Endothelial cell of umbilical vein (primary cell): ENCODE data around the gene PRR18. TPM values are rescaled to one million over a fixed set of nuclear protein-coding genes. Genes with fewer than 3 reads are reported as not detected.

Experiments used
- BruUV-seq: library from RNA; stranded (reverse); fragments of 400-500 nt; replicated peaks from 2 replicates; lab custom pipeline; 2021; lab: Mats Ljungman, UMichigan
- CTCF ChIA-PET: fragments of 300-600, 350-600 bp; sonication (Branson Sonifier 250); formaldehyde crosslinking; loops from one replicate; lab custom pipeline; 2021; ENCODE audit warnings: antibody characterized with exemption, inconsistent platforms; lab: Charles Lee
- POLR2A ChIA-PET: fragments of 300-600, 350-600 bp; sonication (Branson Sonifier 250); formaldehyde crosslinking; loops from one replicate; lab custom pipeline; 2021; ENCODE audit warnings: antibody characterized with exemption, inconsistent platforms; lab: Charles Lee
- DNase-seq: peaks from one replicate; pipeline ENCODE4 v3.0.0-alpha.2; 2011; ENCODE audit warnings: low read depth, low spot score
- FAIRE-seq: peaks from 2 replicates; lab custom pipeline; 2011; peaks lifted over from hg19 to GRCh38; lab: Jason Lieb, UNC
- H2AFZ ChIP-seq: 2 replicates; pipeline ENCODE4 v1.6.0; 2012; ENCODE audit warnings: low read depth, low read length, control low read depth, inconsistent platforms
- H3K27ac ChIP-seq: 2 replicates; pipeline ENCODE4 v1.5.1; 2011; ENCODE audit warnings: low read depth, mild to moderate bottlenecking, control low read depth, low read length, moderate library complexity; ENCODE audit not compliant: insufficient read depth
- H3K27me3 ChIP-seq, 2 experiments: 2 replicates each; pipeline versions ENCODE4 v1.6.0 to v1.6.1; 2011; ENCODE audit warnings: low read length in 2 of 2, mixed read lengths in 1 of 2; ENCODE audit not compliant: control insufficient read depth in 2 of 2, insufficient read depth in 2 of 2
- H3K36me3 ChIP-seq, 2 experiments: 2 replicates in 1 of 2; 3 replicates in 1 of 2; pipeline ENCODE4 v1.5.1; 2011; ENCODE audit warnings: low read length in 2 of 2, mild to moderate bottlenecking in 1 of 2, moderate library complexity in 1 of 2; ENCODE audit not compliant: control insufficient read depth in 2 of 2, insufficient read depth in 2 of 2; ENCODE audit errors: extremely low read depth in 1 of 2
- H3K4me1 ChIP-seq: 3 replicates; pipeline ENCODE4 v1.5.1; 2011; ENCODE audit warnings: mild to moderate bottlenecking, low read length; ENCODE audit not compliant: control insufficient read depth, insufficient read depth; ENCODE audit errors: extremely low read depth
- H3K4me2 ChIP-seq: 2 replicates; pipeline ENCODE4 v1.6.1; 2011; ENCODE audit warnings: low read length, control low read depth, mixed read lengths; ENCODE audit not compliant: insufficient read depth
- H3K4me3 ChIP-seq, 3 experiments: fragments of 200-600 bp in 1 of 3; sonication (generic), shearing (Covaris generic) in 1 of 3; replicated peaks in 1 of 3; 2 replicates each; pipeline ENCODE4 v1.5.1; 2011 to 2016; ENCODE audit warnings: control low read depth in 3 of 3, low read length in 3 of 3, mild to moderate bottlenecking in 2 of 3, inconsistent platforms in 1 of 3, low read depth in 1 of 3, moderate library complexity in 1 of 3; ENCODE audit not compliant: insufficient read depth in 1 of 3
- H3K79me2 ChIP-seq: 2 replicates; pipeline ENCODE4 v1.6.0; 2012; ENCODE audit warnings: low read length, inconsistent platforms; ENCODE audit not compliant: control insufficient read depth, insufficient read depth
- H3K9ac ChIP-seq: replicated peaks from 2 replicates; pipeline ENCODE3; 2011; ENCODE audit warnings: low read length, control low read depth; ENCODE audit not compliant: insufficient read depth; ENCODE audit errors: extremely low read depth
- H3K9me1 ChIP-seq: replicated peaks from 3 replicates; pipeline ENCODE4 v1.6.0; 2011; ENCODE audit warnings: mild to moderate bottlenecking, low read length; ENCODE audit not compliant: control insufficient read depth, insufficient read depth; ENCODE audit errors: extremely low read depth
- H3K9me3 ChIP-seq: replicated peaks from 2 replicates; pipeline ENCODE4 v1.5.1; 2012; ENCODE audit warnings: low read length, inconsistent platforms; ENCODE audit not compliant: control insufficient read depth, insufficient read depth
- H4K20me1 ChIP-seq: replicated peaks from 2 replicates; pipeline ENCODE3; 2011; ENCODE audit warnings: mild to moderate bottlenecking, low read length; ENCODE audit not compliant: control insufficient read depth, insufficient read depth; ENCODE audit errors: extremely low read depth
- EZH2 ChIP-seq: IDR thresholded peaks from 2 replicates; pipeline ENCODE4 v1.6.1; 2012; ENCODE audit warnings: borderline replicate concordance, low read depth, mild to moderate bottlenecking, moderate library complexity, low read length, inconsistent platforms; ENCODE audit not compliant: severe bottlenecking
- FOS ChIP-seq: IDR thresholded peaks from 2 replicates; pipeline ENCODE4 v1.6.1; 2011; ENCODE audit warnings: mild to moderate bottlenecking, low read length, moderate library complexity, borderline replicate concordance; ENCODE audit not compliant: insufficient read depth
- GATA2 ChIP-seq: IDR thresholded peaks from 2 replicates; pipeline ENCODE4 v1.7.0; 2011; ENCODE audit warnings: low read depth, mild to moderate bottlenecking, moderate library complexity, mixed read lengths, low read length; ENCODE audit not compliant: insufficient read length, insufficient read depth
- JUN ChIP-seq: IDR thresholded peaks from 2 replicates; pipeline ENCODE4 v1.6.1; 2011; ENCODE audit warnings: borderline replicate concordance, low read depth; ENCODE audit not compliant: insufficient read length, insufficient read depth
- MYC ChIP-seq: IDR thresholded peaks from one replicate; pipeline ENCODE4 v1.6.1; 2011; ENCODE audit warnings: mild to moderate bottlenecking, low read depth, low read length
- POLR2A ChIP-seq: IDR thresholded peaks from 2 replicates; pipeline ENCODE4 v1.6.1; 2012; ENCODE audit warnings: low read depth, mild to moderate bottlenecking, control low read depth, low read length
- dilution Hi-C: fragments of 300-500 bp; cut with MboI; formaldehyde crosslinking; loops from one replicate; pipeline ENCODE4 v1.15.0; 2019; ENCODE audit warnings: low sequenced_read_pairs; ENCODE audit not compliant: extremely low pct_ligation_motif_present
- intact Hi-C: fragments of 100-400 bp; cut with micrococcal nuclease; formaldehyde crosslinking; loops from one replicate; pipeline ENCODE4 v1.10.0; 2022
- polyA plus RNA-seq, 4 experiments: library from polyadenylated mRNA; depleted of rRNA in 3 of 4; stranded (reverse) in 3 of 4; unstranded in 1 of 4; fragments of >200 nt; gene quantifications; 2 replicates each; pipeline versions ENCODE4 v1.2.1 to v1.2.3, GENCODE V29; 2011 to 2012; ENCODE audit warnings: missing spikeins in 1 of 4
- total RNA-seq: library from RNA; stranded (reverse); gene quantifications from 2 replicates; pipeline ENCODE4 v1.2.3, GENCODE V29; 2021
- TF ChIP-seq, protein P1 (sequence below), 2 donors: IDR thresholded peaks; 1 replicate in 1 of 2; 2 replicates in 1 of 2; pipeline ENCODE4 v1.5.1; 2011; ENCODE audit warnings: low read length in 2 of 2, mild to moderate bottlenecking in 2 of 2, moderate library complexity in 2 of 2, control low read depth in 1 of 2, inconsistent platforms in 1 of 2, low read depth in 1 of 2; ENCODE audit not compliant: insufficient read depth in 1 of 2; ENCODE audit errors: extremely low read depth in 1 of 2
- TF ChIP-seq, protein P2 (sequence below): IDR thresholded peaks from 2 replicates; pipeline ENCODE4 v1.6.1; 2011; ENCODE audit not compliant: insufficient read depth, insufficient read length

PRR18 gene
- total and polyA plus RNA-seq, 2 donors (not counting 3 experiments of a cell fraction or from before 2014, with no cell fraction given), result not detected

DNA sequence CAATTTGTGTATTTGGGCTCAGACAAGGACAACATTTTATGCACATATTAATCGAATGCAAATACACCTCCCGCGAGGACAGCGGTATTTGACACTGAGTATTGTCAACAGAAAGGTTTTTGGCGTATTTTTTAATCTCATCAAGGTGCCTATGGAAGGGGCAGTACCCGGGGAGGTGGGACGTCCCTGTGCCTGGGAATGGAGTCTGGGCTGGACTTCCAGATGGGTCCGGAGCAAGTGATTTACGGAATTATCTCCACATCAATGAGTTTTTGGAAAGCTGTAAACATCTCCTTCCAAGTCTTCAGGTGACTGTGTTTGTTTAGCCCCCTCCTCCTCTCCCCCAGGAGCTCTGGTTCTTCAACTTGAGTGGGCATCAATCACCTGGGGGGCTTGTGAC is 39.8 kb downstream of the PRR18 start:
- TF ChIP-seq EZH2 (no peak), GATA2 (no peak)
- Histone ChIP-seq H3K27ac (no peak overlapping the region), H3K4me3 (no peak overlapping the region), H3K9me3 (no peaks in the 10 kb centered on the region), H3K27me3 (peaks cover 11 to 23% of the 10 kb centered on the region in 2 experiments), H3K4me2 (no peak overlapping the region), H3K4me1 (no peaks in the 10 kb centered on the region), H4K20me1 (no peaks in the 10 kb centered on the region), H3K36me3 (no peaks in the 10 kb centered on the region), H2AFZ (no peak overlapping the region), H3K79me2 (no peaks in the 10 kb centered on the region), H3K9ac (no peak overlapping the region), H3K9me1 (no peaks in the 10 kb centered on the region)
- dilution Hi-C loops (no loop called here), intact Hi-C loops (no loop called here)
- DNase-seq (no peak), FAIRE-seq (no peak)
- ChIA-PET POLR2A (no interaction called here), CTCF (interaction anchor here (1.0 kb wide), 1 partner anchor 8 kb away, joined by 3 read pairs; no protein-coding TSS in a partner anchor)
- BruUV-seq, result no TSS peak

DNA sequence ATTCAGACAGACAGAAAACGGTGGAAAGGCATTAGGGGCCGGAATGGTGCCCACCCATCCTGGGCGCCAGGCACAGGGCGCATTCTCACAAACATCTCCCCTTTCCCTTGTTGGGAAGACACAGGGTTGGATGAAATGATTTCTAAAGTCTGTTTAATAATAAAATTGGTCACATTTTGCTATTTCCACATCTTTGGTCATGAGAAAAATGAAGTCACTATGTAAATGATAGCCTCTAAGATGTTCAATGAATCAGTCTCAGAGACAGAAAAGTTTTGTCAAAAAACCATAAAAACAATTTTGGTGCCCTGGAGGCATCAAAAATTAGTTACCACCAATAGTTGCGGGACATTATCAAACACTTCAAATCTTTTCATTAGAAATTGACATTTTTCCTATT is 40.7 kb downstream of the PRR18 start:
- no TSS peak for BruUV-seq

More for the DNA sequence above, 40.7 kb downstream of the PRR18 start:
- no peak overlapping the region for H3K4me2 ChIP-seq
- peaks cover 11 to 23% of the 10 kb centered on the region in 2 experiments for H3K27me3 ChIP-seq
- intact Hi-C loops, result no loop called here
- no peak overlapping the region for H3K27ac ChIP-seq
- no peak for FAIRE-seq
- POLR2A ChIA-PET, result no interaction called here
- no peak overlapping the region for H2AFZ ChIP-seq
- H3K9me3 ChIP-seq, result no peaks in the 10 kb centered on the region
- no peak overlapping the region for H3K4me3 ChIP-seq
- no peak for DNase-seq
- no peak overlapping the region for H3K9ac ChIP-seq
- no peaks in the 10 kb centered on the region for H3K79me2 ChIP-seq
- dilution Hi-C loops, result no loop called here
- H3K9me1 ChIP-seq, result no peaks in the 10 kb centered on the region
- TF ChIP-seq, protein P1, sequence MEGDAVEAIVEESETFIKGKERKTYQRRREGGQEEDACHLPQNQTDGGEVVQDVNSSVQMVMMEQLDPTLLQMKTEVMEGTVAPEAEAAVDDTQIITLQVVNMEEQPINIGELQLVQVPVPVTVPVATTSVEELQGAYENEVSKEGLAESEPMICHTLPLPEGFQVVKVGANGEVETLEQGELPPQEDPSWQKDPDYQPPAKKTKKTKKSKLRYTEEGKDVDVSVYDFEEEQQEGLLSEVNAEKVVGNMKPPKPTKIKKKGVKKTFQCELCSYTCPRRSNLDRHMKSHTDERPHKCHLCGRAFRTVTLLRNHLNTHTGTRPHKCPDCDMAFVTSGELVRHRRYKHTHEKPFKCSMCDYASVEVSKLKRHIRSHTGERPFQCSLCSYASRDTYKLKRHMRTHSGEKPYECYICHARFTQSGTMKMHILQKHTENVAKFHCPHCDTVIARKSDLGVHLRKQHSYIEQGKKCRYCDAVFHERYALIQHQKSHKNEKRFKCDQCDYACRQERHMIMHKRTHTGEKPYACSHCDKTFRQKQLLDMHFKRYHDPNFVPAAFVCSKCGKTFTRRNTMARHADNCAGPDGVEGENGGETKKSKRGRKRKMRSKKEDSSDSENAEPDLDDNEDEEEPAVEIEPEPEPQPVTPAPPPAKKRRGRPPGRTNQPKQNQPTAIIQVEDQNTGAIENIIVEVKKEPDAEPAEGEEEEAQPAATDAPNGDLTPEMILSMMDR (IDR thresholded peaks at IDR 0.05; ENCODE audit: extremely low read depth in 1 of 2, insufficient read depth in 1 of 2, low read depth in 1 of 2, low read length in 2 of 2), result no peak
- TF ChIP-seq, protein P2, sequence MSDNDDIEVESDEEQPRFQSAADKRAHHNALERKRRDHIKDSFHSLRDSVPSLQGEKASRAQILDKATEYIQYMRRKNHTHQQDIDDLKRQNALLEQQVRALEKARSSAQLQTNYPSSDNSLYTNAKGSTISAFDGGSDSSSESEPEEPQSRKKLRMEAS, result no peak
- no peak for TF ChIP-seq FOS
- no peak for TF ChIP-seq MYC
- TF ChIP-seq POLR2A, result no peak
- TF ChIP-seq JUN, result no peak
- no peak for TF ChIP-seq GATA2
- no peak for TF ChIP-seq EZH2
- no peaks in the 10 kb centered on the region for H3K4me1 ChIP-seq
- CTCF ChIA-PET, result no interaction called here
- H4K20me1 ChIP-seq, result no peaks in the 10 kb centered on the region
- no peaks in the 10 kb centered on the region for H3K36me3 ChIP-seq
